Peyer's patch (tissue), 4 donors: ENCODE measurements around the gene TMEM132D.

Experiments used
- CTCF ChIP-seq, 6 experiments: fragments of 450-650 bp in 4 of 6; fragments of 200-600 bp in 2 of 6; sonication (generic) in 1 of 6; IDR thresholded peaks; one replicate each; pipeline ENCODE4 v1.5.1; 2017 to 2019; ENCODE audit warnings: antibody characterized with exemption in 6 of 6, mild to moderate bottlenecking in 3 of 6, moderate library complexity in 1 of 6
- POLR2A ChIP-seq, 2 donors: fragments of 450-650 bp; IDR thresholded peaks; one replicate each; pipeline ENCODE4 v1.5.1; 2017; ENCODE audit warnings: antibody characterized with exemption in 2 of 2, mild to moderate bottlenecking in 2 of 2, moderate library complexity in 2 of 2

GRCh38 chr12:129115558-129115957 lies 788.3 kb downstream of the TMEM132D start:
- TF ChIP-seq CTCF (IDR thresholded peaks at IDR 0.05) (no peak), POLR2A (IDR thresholded peaks at IDR 0.05) (no peak)
